Measurements from ENCODE around the gene ZNF335.

ZNF335 gene

GRCh38 chr20:45948261-45948733 lies 23.7 kb downstream of the ZNF335 start:
- DNase-seq (ENCODE audit: low read depth): no peak
- Histone ChIP-seq H3K36me3 (ENCODE audit: control insufficient read depth, insufficient read depth, low read length, severe bottlenecking) (peaks cover 95% of the 10 kb centered on the region), H3K9me3 (ENCODE audit: control insufficient read depth, low read length) (no peaks in the 10 kb centered on the region), H3K27me3 (replicated peaks; ENCODE audit: control insufficient read depth, insufficient read depth, low read length) (no peaks in the 10 kb centered on the region), H3K9ac (ENCODE audit: low read length) (no peak overlapping the region), H3K4me3 (ENCODE audit: low read length) (no peak overlapping the region), H3K4me1 (ENCODE audit: control insufficient read depth, insufficient read depth, low read length) (peaks cover 33% of the 10 kb centered on the region)

- Histone ChIP-seq H3K36me3 (ENCODE audit: control insufficient read depth, insufficient read depth, low read length, severe bottlenecking) (peaks cover 95% of the 10 kb centered on the region), H3K4me3 (ENCODE audit: low read length) (no peak overlapping the region), H3K4me1 (ENCODE audit: control insufficient read depth, insufficient read depth, low read length) (peaks cover 33% of the 10 kb centered on the region), H3K9ac (ENCODE audit: low read length) (peak overlapping the region; percentile 65), H3K27me3 (replicated peaks; ENCODE audit: control insufficient read depth, insufficient read depth, low read length) (no peaks in the 10 kb centered on the region), H3K9me3 (ENCODE audit: control insufficient read depth, low read length) (no peaks in the 10 kb centered on the region)
- no peak for DNase-seq (ENCODE audit: low read depth)
Measured at GRCh38 chr20:45947110-45947866, 24.7 kb downstream of the ZNF335 start.

- no peak overlapping the region for H3K4me3 ChIP-seq (ENCODE audit: low read length)
- no peak for DNase-seq (ENCODE audit: low read depth)
- peak overlapping the region; percentile 65 for H3K9ac ChIP-seq (ENCODE audit: low read length)
- H3K27me3 ChIP-seq (replicated peaks; ENCODE audit: control insufficient read depth, insufficient read depth, low read length): no peaks in the 10 kb centered on the region
- peaks cover 33% of the 10 kb centered on the region for H3K4me1 ChIP-seq (ENCODE audit: control insufficient read depth, insufficient read depth, low read length)
- no peaks in the 10 kb centered on the region for H3K9me3 ChIP-seq (ENCODE audit: control insufficient read depth, low read length)
- peaks cover 89% of the 10 kb centered on the region for H3K36me3 ChIP-seq (ENCODE audit: control insufficient read depth, insufficient read depth, low read length, severe bottlenecking)
Measured at GRCh38 chr20:45946149-45946970, 25.6 kb downstream of the ZNF335 start.

- H3K36me3 ChIP-seq (ENCODE audit: control insufficient read depth, insufficient read depth, low read length, severe bottlenecking): peaks cover 90% of the 10 kb centered on the region
- no peak for DNase-seq (ENCODE audit: low read depth)
- H3K4me3 ChIP-seq (ENCODE audit: low read length): no peak overlapping the region
- peaks cover 33% of the 10 kb centered on the region for H3K4me1 ChIP-seq (ENCODE audit: control insufficient read depth, insufficient read depth, low read length)
- H3K27me3 ChIP-seq (replicated peaks; ENCODE audit: control insufficient read depth, insufficient read depth, low read length): no peaks in the 10 kb centered on the region
- no peaks in the 10 kb centered on the region for H3K9me3 ChIP-seq (ENCODE audit: control insufficient read depth, low read length)
- peak overlapping the region; percentile 65 for H3K9ac ChIP-seq (ENCODE audit: low read length)
Measured at GRCh38 chr20:45945678-45946148, 26.3 kb downstream of the ZNF335 start.

GRCh38 chr20:45944965-45945677 lies 26.9 kb downstream of the ZNF335 start:
- no peaks in the 10 kb centered on the region for H3K27me3 ChIP-seq (replicated peaks; ENCODE audit: control insufficient read depth, insufficient read depth, low read length)
- no peaks in the 10 kb centered on the region for H3K9me3 ChIP-seq (ENCODE audit: control insufficient read depth, low read length)
- H3K9ac ChIP-seq (ENCODE audit: low read length): peak overlapping the region; percentile 57
- peaks cover 33% of the 10 kb centered on the region for H3K4me1 ChIP-seq (ENCODE audit: control insufficient read depth, insufficient read depth, low read length)
- peaks cover 90% of the 10 kb centered on the region for H3K36me3 ChIP-seq (ENCODE audit: control insufficient read depth, insufficient read depth, low read length, severe bottlenecking)
- DNase-seq (ENCODE audit: low read depth): no peak
- no peak overlapping the region for H3K4me3 ChIP-seq (ENCODE audit: low read length)

- Histone ChIP-seq H3K27me3 (replicated peaks; ENCODE audit: control insufficient read depth, insufficient read depth, low read length) (no peaks in the 10 kb centered on the region), H3K4me1 (ENCODE audit: control insufficient read depth, insufficient read depth, low read length) (peaks cover 33% of the 10 kb centered on the region), H3K9ac (ENCODE audit: low read length) (peak overlapping the region; percentile 57), H3K36me3 (ENCODE audit: control insufficient read depth, insufficient read depth, low read length, severe bottlenecking) (peaks cover 90% of the 10 kb centered on the region), H3K4me3 (ENCODE audit: low read length) (no peak overlapping the region), H3K9me3 (ENCODE audit: control insufficient read depth, low read length) (no peaks in the 10 kb centered on the region)
- no peak for DNase-seq (ENCODE audit: low read depth)
Measured at GRCh38 chr20:45944151-45944964, 27.6 kb downstream of the ZNF335 start.

- no peak overlapping the region for H3K4me3 ChIP-seq (ENCODE audit: low read length)
- no peaks in the 10 kb centered on the region for H3K27me3 ChIP-seq (replicated peaks; ENCODE audit: control insufficient read depth, insufficient read depth, low read length)
- DNase-seq (ENCODE audit: low read depth): no peak
- H3K9me3 ChIP-seq (ENCODE audit: control insufficient read depth, low read length): no peaks in the 10 kb centered on the region
- H3K9ac ChIP-seq (ENCODE audit: low read length): no peak overlapping the region
- peaks cover 88% of the 10 kb centered on the region for H3K36me3 ChIP-seq (ENCODE audit: control insufficient read depth, insufficient read depth, low read length, severe bottlenecking)
- H3K4me1 ChIP-seq (ENCODE audit: control insufficient read depth, insufficient read depth, low read length): peaks cover 33% of the 10 kb centered on the region
Measured at GRCh38 chr20:45943613-45944012, 28.4 kb downstream of the ZNF335 start.

- no peak for DNase-seq (ENCODE audit: low read depth)
- Histone ChIP-seq H3K27me3 (replicated peaks; ENCODE audit: control insufficient read depth, insufficient read depth, low read length) (no peaks in the 10 kb centered on the region), H3K4me3 (ENCODE audit: low read length) (no peak overlapping the region), H3K4me1 (ENCODE audit: control insufficient read depth, insufficient read depth, low read length) (peaks cover 26% of the 10 kb centered on the region), H3K9me3 (ENCODE audit: control insufficient read depth, low read length) (no peaks in the 10 kb centered on the region), H3K9ac (ENCODE audit: low read length) (no peak overlapping the region), H3K36me3 (ENCODE audit: control insufficient read depth, insufficient read depth, low read length, severe bottlenecking) (peaks cover 71% of the 10 kb centered on the region)
Measured at GRCh38 chr20:45940469-45940868, 31.5 kb downstream of the ZNF335 start.

GRCh38 chr20:45940053-45940452 lies 31.9 kb downstream of the ZNF335 start:
- no peaks in the 10 kb centered on the region for H3K9me3 ChIP-seq (ENCODE audit: control insufficient read depth, low read length)
- no peak overlapping the region for H3K9ac ChIP-seq (ENCODE audit: low read length)
- no peak for DNase-seq (ENCODE audit: low read depth)
- H3K4me3 ChIP-seq (ENCODE audit: low read length): no peak overlapping the region
- H3K36me3 ChIP-seq (ENCODE audit: control insufficient read depth, insufficient read depth, low read length, severe bottlenecking): peaks cover 67% of the 10 kb centered on the region
- peaks cover 24% of the 10 kb centered on the region for H3K4me1 ChIP-seq (ENCODE audit: control insufficient read depth, insufficient read depth, low read length)
- no peaks in the 10 kb centered on the region for H3K27me3 ChIP-seq (replicated peaks; ENCODE audit: control insufficient read depth, insufficient read depth, low read length)

GRCh38 chr20:45938727-45939438 lies 33.1 kb downstream of the ZNF335 start:
- H3K4me3 ChIP-seq (ENCODE audit: low read length): no peak overlapping the region
- no peaks in the 10 kb centered on the region for H3K9me3 ChIP-seq (ENCODE audit: control insufficient read depth, low read length)
- peaks cover 13% of the 10 kb centered on the region for H3K4me1 ChIP-seq (ENCODE audit: control insufficient read depth, insufficient read depth, low read length)
- H3K36me3 ChIP-seq (ENCODE audit: control insufficient read depth, insufficient read depth, low read length, severe bottlenecking): peaks cover 55% of the 10 kb centered on the region
- no peaks in the 10 kb centered on the region for H3K27me3 ChIP-seq (replicated peaks; ENCODE audit: control insufficient read depth, insufficient read depth, low read length)
- H3K9ac ChIP-seq (ENCODE audit: low read length): no peak overlapping the region
- DNase-seq (ENCODE audit: low read depth): no peak

All from adipocyte (in vitro differentiated cells).